Activated T-helper 2 cell treated with anti-CD3 and anti-CD28 coated beads, Interferon-gamma antibody, Interleukin-2, Interleukin-4, amounts not matched to agents 10 μg/mL and 5 μg/mL and 100 μg/mL, durations not matched to agents 14 hours and 24 hours and 36 hours (primary cell): ENCODE data around the gene EYS. TPM values are rescaled to one million over a fixed set of nuclear protein-coding genes. Genes with fewer than 3 reads are reported as not detected.
"Not testable (repeated sequence)": the region's sequence is repeated elsewhere in the genome, so short reads cannot be mapped to it uniquely, and the experiment has no call there.

ENCODE experiments used
- DNase-seq: peaks from one replicate; pipeline ENCODE4 v3.0.0; 2021; ENCODE audit warnings: low spot score
- H3K27ac Mint-ChIP-seq: one replicate; pipeline ENCODE4 v1.8.0; 2021; ENCODE audit warnings: mixed read lengths
- H3K27me3 Mint-ChIP-seq: one replicate; pipeline ENCODE4 v1.8.0; 2021; ENCODE audit warnings: low read depth, mixed read lengths
- H3K36me3 Mint-ChIP-seq: one replicate; pipeline ENCODE4 v1.8.0; 2021; ENCODE audit warnings: low read depth, mixed read lengths
- H3K4me1 Mint-ChIP-seq: one replicate; pipeline ENCODE4 v1.8.0; 2021; ENCODE audit warnings: low read depth, mixed read lengths
- H3K4me3 Mint-ChIP-seq: one replicate; pipeline ENCODE4 v1.8.0; 2021; ENCODE audit warnings: low read depth, mild to moderate bottlenecking, moderate library complexity, mixed read lengths
- H3K9me3 Mint-ChIP-seq: one replicate; pipeline ENCODE4 v1.8.0; 2021; ENCODE audit warnings: mixed read lengths
- intact Hi-C: fragments of 100-400 bp; cut with micrococcal nuclease; formaldehyde crosslinking; loops from one replicate; pipeline ENCODE4 v1.15.1; 2023
- total RNA-seq: library from RNA; stranded (reverse); gene quantifications from 2 replicates; pipeline ENCODE4 v1.2.3, GENCODE V29; 2022

EYS gene
- total RNA-seq, 1 donor from 2014 or later, result not detected

DNA sequence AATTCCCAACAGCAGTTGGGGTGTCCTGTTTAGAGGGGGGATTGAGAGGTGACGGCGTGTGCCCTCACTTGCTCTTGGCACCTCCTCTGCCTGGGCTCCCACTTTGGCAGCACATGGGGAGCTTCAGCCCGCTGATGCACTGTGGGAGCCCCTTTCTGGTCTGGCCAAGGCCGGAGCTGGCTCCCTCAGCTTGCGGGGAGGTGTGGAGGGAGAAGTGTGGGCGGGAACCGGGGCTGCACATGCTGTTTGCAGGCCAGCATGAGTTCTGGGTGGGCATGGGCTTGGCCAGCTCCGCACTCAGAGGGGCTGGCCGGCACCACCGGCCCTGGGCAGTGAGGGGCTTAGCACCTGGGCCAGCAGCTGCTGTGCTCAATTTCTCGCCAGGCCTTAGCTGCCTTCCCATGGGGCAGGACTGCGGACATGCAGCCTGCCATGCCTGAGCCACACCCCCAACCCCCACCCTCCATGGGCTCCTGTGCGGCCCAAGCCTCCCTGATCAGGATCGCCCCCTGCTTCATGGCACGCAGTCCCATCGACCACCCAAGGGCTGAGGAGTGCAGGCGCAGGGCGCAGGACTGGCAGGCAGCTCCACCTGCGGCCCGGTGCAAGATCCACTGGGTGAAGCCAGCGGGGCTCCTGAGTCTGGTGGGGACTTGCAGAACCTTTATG, 1675.9 kb downstream of the EYS start:
- H3K36me3 Mint-ChIP-seq, H3K27ac Mint-ChIP-seq, H3K4me1 Mint-ChIP-seq, H3K27me3 Mint-ChIP-seq, DNase-seq, H3K4me3 Mint-ChIP-seq, intact Hi-C loops: not testable (repeated sequence)
- peaks cover 18% of the 10 kb centered on the region for H3K9me3 Mint-ChIP-seq

DNA sequence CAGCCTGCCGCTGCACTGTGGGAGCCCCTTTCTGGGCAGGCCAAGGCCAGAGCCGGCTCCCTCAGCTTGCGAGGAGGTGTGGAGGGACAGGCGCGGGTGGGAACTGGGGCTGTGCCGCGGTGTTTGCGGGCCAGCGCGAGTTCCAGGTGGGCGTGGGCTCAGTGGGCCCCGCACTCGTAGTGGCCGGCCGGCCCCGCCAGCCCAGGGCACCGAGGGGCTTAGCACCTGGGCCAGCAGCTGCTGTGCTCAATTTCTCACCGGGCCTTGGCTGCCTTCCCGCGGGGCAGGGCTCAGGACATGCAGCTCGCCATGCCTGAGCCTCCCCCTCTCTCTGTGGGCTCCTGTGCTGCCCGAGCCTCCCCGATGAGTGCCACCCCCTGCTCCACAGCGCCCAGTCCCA, 1683.3 kb downstream of the EYS start:
- intact Hi-C loops, result no loop called here
- no peaks in the 10 kb centered on the region for H3K4me1 Mint-ChIP-seq
- H3K4me3 Mint-ChIP-seq, result no peak overlapping the region
- H3K36me3 Mint-ChIP-seq, result no peaks in the 10 kb centered on the region
- DNase-seq, result no peak
- no peak overlapping the region for H3K27ac Mint-ChIP-seq
- no peaks in the 10 kb centered on the region for H3K27me3 Mint-ChIP-seq
- peaks cover 32% of the 10 kb centered on the region for H3K9me3 Mint-ChIP-seq

DNA sequence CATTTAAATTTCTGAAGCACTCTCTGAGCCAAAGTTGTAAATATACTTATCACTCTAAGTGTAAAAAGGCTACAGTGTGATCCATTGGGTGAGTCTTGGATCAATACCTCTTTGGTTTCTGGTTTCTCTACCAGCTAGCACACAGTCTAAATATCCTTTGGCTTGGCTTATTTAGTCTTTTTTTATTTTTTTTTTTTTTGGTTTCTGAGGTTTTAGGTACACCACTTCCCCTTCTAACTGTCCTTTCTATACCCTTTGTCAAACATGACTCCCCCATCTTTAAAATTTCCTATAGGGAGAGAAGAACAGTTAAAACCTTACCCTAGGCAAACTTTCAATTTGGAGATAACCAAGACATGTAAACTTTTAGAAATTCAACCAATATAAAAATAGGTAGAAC, 1692.4 kb downstream of the EYS start:
- H3K4me3 Mint-ChIP-seq, result no peak overlapping the region
- no peaks in the 10 kb centered on the region for H3K4me1 Mint-ChIP-seq
- intact Hi-C loops, result no loop called here
- H3K36me3 Mint-ChIP-seq, result no peaks in the 10 kb centered on the region
- no peaks in the 10 kb centered on the region for H3K27me3 Mint-ChIP-seq
- H3K27ac Mint-ChIP-seq, result no peak overlapping the region
- H3K9me3 Mint-ChIP-seq, result peaks cover 1% of the 10 kb centered on the region
- no peak for DNase-seq

DNA sequence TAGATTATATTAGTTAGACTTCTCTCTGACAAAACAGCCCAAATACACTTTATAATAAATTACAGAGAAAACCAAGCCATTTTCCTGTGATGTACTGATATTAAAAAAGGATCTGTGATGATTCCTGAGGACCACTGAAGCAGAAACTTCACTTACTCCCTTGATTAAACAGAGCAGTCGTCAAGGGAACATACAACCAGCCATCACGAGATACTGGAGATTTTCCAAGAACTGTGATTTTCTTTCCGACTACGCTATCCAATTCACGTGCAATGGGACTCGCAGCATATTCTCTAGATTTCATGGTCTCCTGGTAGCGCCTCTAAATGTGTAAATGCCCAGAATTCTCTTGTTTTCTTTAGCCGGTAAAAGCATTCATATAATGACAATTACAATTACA, 1694.0 kb downstream of the EYS start:
- Mint-ChIP-seq H3K27ac (no peak overlapping the region), H3K36me3 (no peaks in the 10 kb centered on the region), H3K4me3 (no peak overlapping the region), H3K4me1 (no peaks in the 10 kb centered on the region), H3K27me3 (no peaks in the 10 kb centered on the region), H3K9me3 (peaks cover 3% of the 10 kb centered on the region)
- intact Hi-C loops, result no loop called here
- no peak for DNase-seq

DNA sequence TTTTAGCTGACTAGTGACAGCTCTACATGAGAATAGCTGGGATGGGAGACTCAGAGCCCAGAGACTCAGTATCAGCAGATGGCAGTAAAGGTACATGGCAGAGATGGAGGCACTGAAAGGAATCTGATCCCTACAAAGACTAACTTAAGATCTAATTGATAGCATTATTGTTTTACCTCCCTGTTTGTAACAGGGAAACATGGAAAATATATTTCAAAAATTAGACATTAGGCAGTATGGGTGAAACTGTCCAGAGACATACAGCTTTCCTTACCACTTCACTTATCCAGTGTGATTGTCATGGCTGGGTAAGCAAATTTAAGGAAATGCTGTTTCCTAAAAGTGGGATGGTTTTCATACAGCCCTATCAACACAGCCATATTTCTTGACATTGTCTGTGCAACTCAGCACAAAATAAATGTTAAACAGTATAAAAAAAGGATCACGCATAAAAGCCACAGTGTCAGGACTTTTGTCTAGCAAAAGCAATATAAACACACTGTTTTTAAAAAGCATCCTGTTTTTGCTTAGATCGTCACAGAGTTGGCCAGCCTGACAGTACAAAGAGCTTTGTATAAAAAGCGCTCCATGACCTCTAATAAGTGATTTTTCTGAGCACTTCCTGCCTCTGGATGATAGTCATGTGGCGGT, 1694.5 kb downstream of the EYS start:
- peaks cover 5% of the 10 kb centered on the region for H3K9me3 Mint-ChIP-seq
- intact Hi-C loops, result no loop called here

DNA sequence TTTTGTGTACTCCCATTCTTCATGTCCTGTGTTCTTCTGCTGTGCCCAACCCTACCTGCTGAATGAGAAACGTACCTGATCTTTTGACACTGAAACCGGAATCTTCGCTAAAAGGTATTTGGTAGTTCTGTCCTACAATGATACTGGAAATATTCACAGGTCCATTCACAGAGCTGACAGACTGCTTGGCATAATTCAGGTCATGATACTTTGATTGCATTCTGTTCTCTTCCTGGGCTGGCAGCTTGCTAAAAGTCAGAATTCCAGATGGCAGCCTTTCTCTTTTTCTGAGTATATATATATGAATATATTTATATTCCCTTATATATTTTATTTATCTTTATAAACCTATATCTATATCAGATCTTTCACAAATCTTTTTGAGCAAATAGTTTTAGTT, 1696.4 kb downstream of the EYS start:
- no peak overlapping the region for H3K27ac Mint-ChIP-seq
- no peaks in the 10 kb centered on the region for H3K36me3 Mint-ChIP-seq
- DNase-seq, result no peak
- intact Hi-C loops, result no loop called here
- no peak overlapping the region for H3K4me3 Mint-ChIP-seq
- no peaks in the 10 kb centered on the region for H3K4me1 Mint-ChIP-seq
- no peaks in the 10 kb centered on the region for H3K27me3 Mint-ChIP-seq
- peaks cover 8% of the 10 kb centered on the region for H3K9me3 Mint-ChIP-seq

More for the DNA sequence above, 1694.5 kb downstream of the EYS start:
- Mint-ChIP-seq H3K27me3 (no peaks in the 10 kb centered on the region), H3K36me3 (no peaks in the 10 kb centered on the region), H3K27ac (no peak overlapping the region), H3K4me1 (no peaks in the 10 kb centered on the region), H3K4me3 (no peak overlapping the region)
- DNase-seq, result no peak

DNA sequence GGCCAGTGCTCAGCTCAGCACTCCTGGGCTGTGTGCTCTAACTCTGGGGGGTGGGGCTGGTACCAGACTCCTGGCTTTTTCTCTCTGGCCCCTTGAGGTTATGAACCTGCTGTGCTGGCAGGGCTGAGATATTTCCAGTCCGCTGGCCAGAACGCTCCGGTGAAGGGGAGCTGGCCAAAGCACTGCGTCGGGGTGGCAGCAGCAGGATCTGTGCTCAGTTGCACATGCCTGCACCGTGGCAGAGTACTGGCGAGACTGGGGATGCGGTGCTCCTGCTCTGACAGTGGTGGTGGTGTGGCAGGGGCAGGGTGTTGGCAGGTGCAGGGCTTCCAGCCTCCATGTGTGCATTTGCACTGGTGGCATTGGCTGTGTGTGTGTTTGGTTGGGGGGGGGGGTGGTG, 1697.0 kb downstream of the EYS start:
- no peaks in the 10 kb centered on the region for H3K36me3 Mint-ChIP-seq
- H3K27ac Mint-ChIP-seq, result no peak overlapping the region
- H3K4me1 Mint-ChIP-seq, result no peaks in the 10 kb centered on the region
- intact Hi-C loops, result no loop called here
- H3K27me3 Mint-ChIP-seq, result no peaks in the 10 kb centered on the region
- no peak for DNase-seq
- H3K9me3 Mint-ChIP-seq, result peaks cover 14% of the 10 kb centered on the region
- H3K4me3 Mint-ChIP-seq, result no peak overlapping the region

DNA sequence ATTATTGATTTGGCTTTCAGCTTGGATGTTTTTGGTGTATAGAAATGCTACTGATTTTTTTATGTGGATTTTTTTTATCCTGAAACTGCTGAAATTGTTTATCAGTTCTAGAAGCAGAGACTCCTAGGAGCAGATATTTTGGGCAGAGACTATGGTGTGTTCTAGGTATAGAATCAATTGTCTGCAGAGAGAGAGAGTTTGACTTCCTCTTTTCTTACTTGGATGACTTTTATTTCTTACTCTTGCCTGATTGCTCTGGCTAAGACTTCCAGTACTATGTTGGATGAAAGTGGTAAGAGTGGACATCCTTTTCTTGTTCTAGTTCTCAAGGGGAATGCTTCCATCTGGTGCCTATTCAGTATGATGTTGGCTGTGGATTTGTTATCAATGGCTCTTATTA, 1700.8 kb downstream of the EYS start:
- Mint-ChIP-seq H3K4me1 (no peaks in the 10 kb centered on the region), H3K9me3 (peaks cover 17% of the 10 kb centered on the region), H3K4me3 (no peak overlapping the region), H3K27ac (no peak overlapping the region), H3K27me3 (no peaks in the 10 kb centered on the region), H3K36me3 (no peaks in the 10 kb centered on the region)
- no peak for DNase-seq
- intact Hi-C loops, result no loop called here

DNA sequence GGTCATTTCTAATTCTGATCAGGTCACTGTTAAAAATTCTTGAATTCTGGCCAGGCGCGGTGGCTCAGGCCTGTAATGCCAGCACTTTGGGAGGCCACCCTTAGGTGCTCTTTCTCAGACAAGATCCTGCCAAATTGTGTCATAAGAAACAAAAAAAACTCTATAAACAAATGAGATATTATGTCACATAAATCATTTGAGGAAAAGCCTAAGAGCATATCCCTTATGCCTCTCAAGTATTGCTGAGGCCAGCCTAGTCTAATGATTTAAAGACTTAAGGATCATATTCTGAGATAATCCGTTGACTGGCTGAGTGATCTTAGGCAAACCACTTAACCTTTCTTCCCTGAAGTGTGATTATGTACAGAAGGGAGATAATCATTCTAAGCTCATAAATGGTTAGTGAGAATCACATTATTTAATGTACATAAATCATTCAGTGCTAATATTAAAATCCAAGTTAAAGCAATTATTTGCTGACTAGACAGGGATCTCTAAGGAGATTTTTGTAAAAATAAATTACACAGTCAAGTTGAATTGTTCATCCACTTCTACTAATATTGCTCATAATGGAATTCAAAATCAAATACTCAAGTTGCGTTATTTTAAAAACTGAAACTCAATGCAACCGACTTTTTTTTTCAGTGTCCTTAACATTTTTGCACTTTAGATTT, 1706.1 kb downstream of the EYS start:
- Mint-ChIP-seq H3K27me3 (no peaks in the 10 kb centered on the region), H3K27ac (no peak overlapping the region), H3K4me3 (no peak overlapping the region), H3K36me3 (no peaks in the 10 kb centered on the region), H3K9me3 (peaks cover 10% of the 10 kb centered on the region), H3K4me1 (no peaks in the 10 kb centered on the region)
- intact Hi-C loops, result no loop called here
- DNase-seq, result no peak

DNA sequence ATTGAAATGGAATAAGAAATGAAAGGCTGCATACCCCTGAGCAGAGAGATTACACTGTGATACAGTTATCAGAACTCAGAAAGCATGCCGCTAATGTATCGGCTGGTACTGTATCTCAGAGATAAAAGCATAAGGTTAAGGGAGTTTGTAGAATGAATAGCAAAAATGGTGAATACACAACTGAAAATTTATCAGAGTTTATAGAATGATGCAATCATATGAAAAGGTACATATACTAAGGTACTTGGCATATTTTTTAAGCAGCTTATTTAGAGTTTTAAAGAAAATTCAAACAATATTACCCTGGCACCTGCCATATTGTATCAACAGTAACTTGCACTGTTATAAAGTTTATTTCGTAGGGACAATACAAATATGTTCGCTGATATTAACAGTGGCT, 1707.4 kb downstream of the EYS start:
- H3K9me3 Mint-ChIP-seq, result peaks cover 3% of the 10 kb centered on the region
- intact Hi-C loops, result no loop called here
- H3K36me3 Mint-ChIP-seq, result no peaks in the 10 kb centered on the region
- no peaks in the 10 kb centered on the region for H3K27me3 Mint-ChIP-seq
- no peaks in the 10 kb centered on the region for H3K4me1 Mint-ChIP-seq
- H3K27ac Mint-ChIP-seq, result no peak overlapping the region
- no peak for DNase-seq
- H3K4me3 Mint-ChIP-seq, result no peak overlapping the region

DNA sequence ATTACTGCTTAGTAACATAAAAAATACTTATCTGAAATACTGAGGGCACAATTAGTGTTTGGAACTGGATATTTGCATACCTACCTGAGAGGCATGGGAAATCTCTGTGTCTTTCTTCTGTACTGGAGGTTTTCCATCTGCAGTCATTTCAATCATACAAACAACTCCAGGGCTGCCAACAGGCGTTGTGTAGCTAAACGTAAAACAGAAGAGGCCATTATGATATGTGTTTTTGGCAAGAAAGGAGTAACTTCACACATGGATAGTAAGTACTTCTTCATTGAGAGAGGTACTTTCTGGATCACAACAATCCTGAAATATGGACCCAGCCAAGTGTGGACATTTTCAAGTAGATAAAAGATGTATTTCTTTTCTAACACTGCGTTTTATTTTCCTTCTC, 1708.0 kb downstream of the EYS start:
- Mint-ChIP-seq H3K36me3 (no peaks in the 10 kb centered on the region), H3K9me3 (peaks cover 3% of the 10 kb centered on the region), H3K27me3 (no peaks in the 10 kb centered on the region), H3K4me1 (no peaks in the 10 kb centered on the region), H3K27ac (no peak overlapping the region), H3K4me3 (no peak overlapping the region)
- intact Hi-C loops, result no loop called here
- DNase-seq, result no peak

DNA sequence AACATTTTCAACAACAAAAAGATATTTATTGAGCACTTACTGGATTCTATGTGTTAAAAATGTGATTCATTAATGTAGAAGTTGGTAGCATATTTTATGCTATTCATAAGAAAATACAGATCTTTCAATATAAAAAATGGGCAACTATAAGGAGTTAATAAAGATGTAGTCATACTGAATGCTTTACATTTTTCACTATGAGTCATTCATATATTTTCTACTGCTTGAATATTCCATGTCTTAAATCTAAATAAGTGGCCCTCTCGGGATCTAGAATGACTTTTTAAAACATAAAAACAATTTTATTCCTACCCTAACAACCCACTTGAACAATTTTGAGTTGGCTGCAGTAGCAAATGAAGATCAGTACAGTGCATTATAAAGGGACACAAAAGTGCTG, 1709.3 kb downstream of the EYS start:
- no peaks in the 10 kb centered on the region for H3K27me3 Mint-ChIP-seq
- no peaks in the 10 kb centered on the region for H3K4me1 Mint-ChIP-seq
- intact Hi-C loops, result no loop called here
- H3K36me3 Mint-ChIP-seq, result no peaks in the 10 kb centered on the region
- H3K27ac Mint-ChIP-seq, result no peak overlapping the region
- no peak overlapping the region for H3K4me3 Mint-ChIP-seq
- DNase-seq, result no peak
- no peaks in the 10 kb centered on the region for H3K9me3 Mint-ChIP-seq

DNA sequence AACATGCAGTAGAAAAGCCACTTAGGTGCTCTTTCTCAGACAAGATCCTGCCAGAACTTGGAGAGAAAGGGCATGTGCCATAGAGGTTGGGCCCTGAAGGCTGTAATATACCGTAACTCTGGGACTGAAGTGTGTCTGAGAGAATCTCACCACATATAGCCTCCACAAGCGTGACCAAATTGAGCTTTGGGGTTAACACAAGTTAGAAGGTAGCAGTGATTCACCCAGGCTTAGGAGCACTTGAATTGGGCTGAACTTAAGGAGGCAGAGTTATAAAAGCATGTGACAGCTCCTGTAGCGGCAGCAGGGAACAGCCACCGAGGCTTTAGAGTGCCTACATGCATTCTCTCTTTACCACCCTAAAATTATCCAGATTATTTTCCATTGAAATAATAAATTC, 1709.8 kb downstream of the EYS start:
- Mint-ChIP-seq H3K36me3 (no peaks in the 10 kb centered on the region), H3K4me1 (no peaks in the 10 kb centered on the region), H3K9me3 (no peaks in the 10 kb centered on the region), H3K4me3 (no peak overlapping the region), H3K27me3 (no peaks in the 10 kb centered on the region), H3K27ac (no peak overlapping the region)
- intact Hi-C loops, result no loop called here
- no peak for DNase-seq
